ENCODE results near the gene NHERF1. TPM values are rescaled to one million over a fixed set of nuclear protein-coding genes. Genes with fewer than 3 reads are reported as not detected.

Gene NHERF1
- total RNA-seq, 4 donors from 2014 or later: 8.9 to 12.1 (median 11.0) TPM

- 86% methylated on average over 9 of the region's 9 CpGs for WGBS
- DNase-seq (ENCODE audit: extremely low spot score): no peak
- Histone ChIP-seq H3K9me3 (no peaks in the 10 kb centered on the region), H3K4me1 (peaks cover 28 to 51% (median 39%) of the 10 kb centered on the region in 4 donors), H3K4me3 (no peak overlapping the region), H3K27ac (replicated peaks in 1 of 4) (no peak overlapping the region), H3K27me3 (peaks cover 0 to 82% (median 13%) of the 10 kb centered on the region in 4 donors), H3K36me3 (no peaks in the 10 kb centered on the region)
- TF ChIP-seq CTCF (IDR thresholded peaks at IDR 0.05): no peak
- TF ChIP-seq POLR2A (IDR thresholded peaks at IDR 0.05; ENCODE audit: low read depth): no peak
- no peak for TF ChIP-seq EP300 (IDR thresholded peaks at IDR 0.05)
- no peak for TF ChIP-seq POLR2AphosphoS5 (IDR thresholded peaks at IDR 0.05)
- intact Hi-C loops (cut with DNase I): no loop called here
Observed at GRCh38 chr17:74742978-74743545, 5.4 kb upstream of the NHERF1 start.

- no peak overlapping the region for H3K4me3 ChIP-seq
- TF ChIP-seq POLR2A (IDR thresholded peaks at IDR 0.05; ENCODE audit: low read depth) (no peak), CTCF (IDR thresholded peaks at IDR 0.05) (no peak), POLR2AphosphoS5 (IDR thresholded peaks at IDR 0.05) (no peak), EP300 (IDR thresholded peaks at IDR 0.05) (no peak)
- peaks cover 0 to 77% (median 6%) of the 10 kb centered on the region in 4 donors for H3K27me3 ChIP-seq
- no peak overlapping the region for H3K27ac ChIP-seq (replicated peaks in 1 of 4)
- DNase-seq (ENCODE audit: extremely low spot score): no peak
- H3K36me3 ChIP-seq: no peaks in the 10 kb centered on the region
- no peaks in the 10 kb centered on the region for H3K9me3 ChIP-seq
- H3K4me1 ChIP-seq: peaks cover 23 to 48% (median 35%) of the 10 kb centered on the region in 4 donors
- intact Hi-C loops (cut with DNase I): loop anchor here (2.0 kb wide), 1 partner anchor 121 kb away; no protein-coding TSS in a partner anchor
- WGBS: 76% methylated on average over 2 of the region's 2 CpGs
Observed at GRCh38 chr17:74743755-74744154, 4.7 kb upstream of the NHERF1 start.

GRCh38 chr17:74744349-74744713 is 4.1 kb upstream of the NHERF1 start:
- no peaks in the 10 kb centered on the region for H3K36me3 ChIP-seq
- no peak for TF ChIP-seq CTCF (IDR thresholded peaks at IDR 0.05)
- intact Hi-C loops (cut with DNase I): loop anchor here (2.0 kb wide), 1 partner anchor 120 kb away; no protein-coding TSS in a partner anchor
- H3K27me3 ChIP-seq: peaks cover 0 to 77% (median 4%) of the 10 kb centered on the region in 4 donors
- no peak for DNase-seq (ENCODE audit: extremely low spot score)
- H3K9me3 ChIP-seq: no peaks in the 10 kb centered on the region
- no peak overlapping the region for H3K27ac ChIP-seq (replicated peaks in 1 of 4)
- H3K4me1 ChIP-seq: peaks cover 23 to 52% (median 39%) of the 10 kb centered on the region in 4 donors
- H3K4me3 ChIP-seq: peak overlapping the region in 1 of 4 donors; percentile 25
- WGBS: 38% methylated on average over 2 of the region's 2 CpGs

GRCh38 chr17:74744714-74745547 is 3.5 kb upstream of the NHERF1 start:
- peak; percentile 96 for DNase-seq (ENCODE audit: extremely low spot score)
- WGBS: 37% methylated on average over 24 of the region's 24 CpGs

More at GRCh38 chr17:74744714-74745547, 3.5 kb upstream of the NHERF1 start:
- H3K4me1 ChIP-seq: peaks cover 23 to 58% (median 45%) of the 10 kb centered on the region in 4 donors
- peak; percentile 77 to 81 for TF ChIP-seq POLR2AphosphoS5 (IDR thresholded peaks at IDR 0.05)
- TF ChIP-seq EP300 (IDR thresholded peaks at IDR 0.05): no peak
- TF ChIP-seq POLR2A (IDR thresholded peaks at IDR 0.05; ENCODE audit: low read depth): no peak
- TF ChIP-seq CTCF (IDR thresholded peaks at IDR 0.05): peak in 2 of 3 experiments; percentile 99 to 100
- H3K36me3 ChIP-seq: no peaks in the 10 kb centered on the region
- peaks cover 0 to 74% (median 2%) of the 10 kb centered on the region in 4 donors for H3K27me3 ChIP-seq
- intact Hi-C loops (cut with DNase I): loop anchor here (2.0 kb wide), 1 partner anchor 120 kb away; no protein-coding TSS in a partner anchor
- H3K27ac ChIP-seq (replicated peaks in 1 of 4): peak overlapping the region; percentile 46 to 69 (median 54)
- H3K4me3 ChIP-seq: peak overlapping the region; percentile 25 to 48 (median 40)
- no peaks in the 10 kb centered on the region for H3K9me3 ChIP-seq
